PC-9 (cell line): ENCODE measurements around the gene ESR2.

ENCODE experiments used
- CTCF ChIP-seq: fragments of 200-600 bp; sonication (generic); conservative IDR thresholded peaks from 2 replicates; pipeline ENCODE4 v1.6.1; 2017; ENCODE audit warnings: mixed run types, antibody characterized with exemption, mild to moderate bottlenecking, moderate library complexity
- EZH2 ChIP-seq: fragments of 200-600 bp; sonication (generic); IDR thresholded peaks from 2 replicates; pipeline ENCODE4 v1.8.0; 2017; ENCODE audit warnings: antibody characterized with exemption, low read depth

DNA sequence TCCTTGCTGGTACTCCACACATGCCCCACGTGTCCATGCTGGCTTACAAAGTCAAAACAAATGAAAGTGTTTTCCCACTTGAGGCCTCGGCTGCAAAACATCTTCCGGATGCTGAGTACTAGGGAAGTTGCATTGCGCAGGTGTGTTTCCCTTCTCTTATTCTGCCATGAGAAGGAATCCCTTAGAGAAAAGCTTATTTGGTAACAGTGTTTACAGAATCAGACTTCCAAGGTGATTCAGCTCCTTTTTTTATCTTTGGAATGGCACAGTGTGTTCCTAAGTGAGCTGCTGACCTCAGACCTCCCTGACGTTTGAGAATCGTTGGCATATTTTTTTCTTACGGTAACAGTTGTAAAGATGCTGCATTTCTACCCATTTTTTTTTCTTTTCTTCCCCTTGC, 211.3 kb downstream of the ESR2 start:
- no peak for TF ChIP-seq CTCF
- TF ChIP-seq EZH2, result no peak
